HepG2 (cell line): Measurements from ENCODE around the gene UCN3. TPM values are rescaled to one million over a fixed set of nuclear protein-coding genes. Genes with fewer than 3 reads are reported as not detected.

Experiments used
- AHR ChIP-seq: IDR thresholded peaks from 2 replicates; pipeline ENCODE4 v1.6.1; 2018; ENCODE audit warnings: missing genetic modification reagents, missing compliant biosample characterization
- CC2D1A ChIP-seq: sonication (generic); formaldehyde crosslinking; IDR thresholded peaks from 2 replicates; pipeline ENCODE4 v1.8.1; 2023; ENCODE audit warnings: mild to moderate bottlenecking, missing genetic modification reagents
- GATAD2A ChIP-seq: IDR thresholded peaks from 2 replicates; pipeline ENCODE4 v1.6.1; 2016
- HNRNPUL1 ChIP-seq: fragments of 200-400 bp; formaldehyde crosslinking; IDR thresholded peaks from 2 replicates; pipeline ENCODE4 v1.6.1; 2017; ENCODE audit warnings: low read depth, mild to moderate bottlenecking, low read length, moderate library complexity
- HOXA5 ChIP-seq: sonication (generic); formaldehyde crosslinking; IDR thresholded peaks from 2 replicates; pipeline ENCODE4 v1.4.0; 2020; ENCODE audit warnings: missing genetic modification reagents
- JDP2 ChIP-seq: sonication (generic); formaldehyde crosslinking; IDR thresholded peaks from 2 replicates; pipeline ENCODE4 v1.8.1; 2022; ENCODE audit warnings: missing genetic modification reagents, borderline replicate concordance
- KLF13 ChIP-seq: sonication (generic); formaldehyde crosslinking; IDR thresholded peaks from 2 replicates; pipeline ENCODE4 v1.4.0; 2020; ENCODE audit warnings: mild to moderate bottlenecking, missing genetic modification reagents
- MED8 ChIP-seq: sonication (generic); formaldehyde crosslinking; IDR thresholded peaks from 2 replicates; pipeline ENCODE4 v1.8.1; 2023; ENCODE audit warnings: mild to moderate bottlenecking, missing genetic modification reagents; ENCODE audit not compliant: insufficient replicate concordance
- MTA1 ChIP-seq: sonication (generic); formaldehyde crosslinking; IDR thresholded peaks from 2 replicates; pipeline ENCODE4 v1.4.0; 2020; ENCODE audit warnings: missing genetic modification reagents, mild to moderate bottlenecking, borderline replicate concordance
- MXD4 ChIP-seq: IDR thresholded peaks from 2 replicates; pipeline ENCODE4 v1.6.1; 2016; ENCODE audit warnings: mild to moderate bottlenecking, missing biosample characterization, missing genetic modification reagents
- PCBP1 ChIP-seq: fragments of 200-400 bp; formaldehyde crosslinking; IDR thresholded peaks from 2 replicates; pipeline ENCODE4 v1.6.1; 2017; ENCODE audit warnings: mild to moderate bottlenecking, low read depth, low read length, borderline replicate concordance
- PRPF4 ChIP-seq: fragments of 200-400 bp; formaldehyde crosslinking; IDR thresholded peaks from 2 replicates; pipeline ENCODE4 v1.6.1; 2016; ENCODE audit warnings: low read length, low read depth; ENCODE audit not compliant: poor library complexity, severe bottlenecking
- SALL1 ChIP-seq: sonication (generic); formaldehyde crosslinking; IDR thresholded peaks from 2 replicates; pipeline ENCODE4 v1.8.0; 2022; ENCODE audit warnings: mild to moderate bottlenecking, missing genetic modification reagents
- SMARCE1 ChIP-seq: fragments of 450-650 bp; IDR thresholded peaks from 2 replicates; pipeline ENCODE4 v1.6.1; 2017; ENCODE audit warnings: borderline replicate concordance
- SNAI1 ChIP-seq: sonication (generic); formaldehyde crosslinking; IDR thresholded peaks from 2 replicates; pipeline ENCODE4 v1.5.0; 2020; ENCODE audit warnings: mild to moderate bottlenecking, missing genetic modification reagents, borderline replicate concordance
- SP1 ChIP-seq, 2 experiments: fragments of 450-650 bp in 1 of 2; sonication (generic) in 1 of 2; formaldehyde crosslinking in 1 of 2; IDR thresholded peaks; 2 replicates each; pipeline versions ENCODE4 v1.4.0 to v1.6.1; 2016 to 2020; ENCODE audit warnings: missing genetic modification reagents in 1 of 2
- SP140L ChIP-seq: sonication (generic); formaldehyde crosslinking; IDR thresholded peaks from 2 replicates; pipeline ENCODE4 v1.4.0; 2020; ENCODE audit warnings: missing genetic modification reagents, borderline replicate concordance
- ZBTB7B ChIP-seq: sonication (generic); formaldehyde crosslinking; IDR thresholded peaks from 2 replicates; pipeline ENCODE4 v1.4.0; 2020; ENCODE audit warnings: missing genetic modification reagents
- ZMAT3 ChIP-seq: sonication (generic); formaldehyde crosslinking; conservative IDR thresholded peaks from 2 replicates; pipeline ENCODE4 v1.7.0; 2021; ENCODE audit warnings: missing genetic modification reagents
- ZNF350 ChIP-seq: sonication (generic); formaldehyde crosslinking; IDR thresholded peaks from 2 replicates; pipeline ENCODE4 v1.4.0; 2020; ENCODE audit warnings: mild to moderate bottlenecking, low read depth, missing genetic modification reagents, borderline replicate concordance
- ZNF777 ChIP-seq: sonication (generic); formaldehyde crosslinking; IDR thresholded peaks from 2 replicates; pipeline ENCODE4 v1.4.0; 2020; ENCODE audit warnings: missing genetic modification reagents
- ZNF788 ChIP-seq: sonication (generic); formaldehyde crosslinking; IDR thresholded peaks from 2 replicates; pipeline ENCODE4 v1.5.0; 2020; ENCODE audit warnings: mild to moderate bottlenecking, missing genetic modification reagents, borderline replicate concordance
- polyA plus RNA-seq, 8 experiments: library from polyadenylated mRNA; depleted of rRNA in 3 of 8; stranded (reverse) in 7 of 8; unstranded in 1 of 8; fragments of >200 nt; fragmentation: Illumina TruSeq in 4 of 8; extraction: Trizol in 4 of 8; gene quantifications; 2 replicates each; pipeline versions ENCODE4 v1.2.1 to v1.2.3, GENCODE V29; 2011 to 2016; ENCODE audit warnings: low read depth in 4 of 8, missing spikeins in 1 of 8, mixed read lengths in 1 of 8; ENCODE audit not compliant: insufficient read depth in 1 of 8
- total RNA-seq, 5 experiments: library from RNA; depleted of rRNA; stranded (reverse); fragments of >200 nt; fragmentation: Illumina TruSeq; extraction: Trizol; gene quantifications; 2 replicates each; pipeline ENCODE4 v1.2.3, GENCODE V29; 2016; ENCODE audit warnings: low read depth in 1 of 5
- TF ChIP-seq, protein P1 (sequence below): sonication (generic); formaldehyde crosslinking; IDR thresholded peaks from 2 replicates; pipeline ENCODE4 v1.4.0; 2020; ENCODE audit warnings: missing genetic modification reagents, borderline replicate concordance
- TF ChIP-seq, protein P2 (sequence below): sonication (generic); formaldehyde crosslinking; IDR thresholded peaks from 2 replicates; pipeline ENCODE4 v1.8.0; 2022; ENCODE audit warnings: mild to moderate bottlenecking, missing genetic modification reagents, moderate library complexity
- TF ChIP-seq, protein P3 (sequence below): sonication (generic); formaldehyde crosslinking; IDR thresholded peaks from 2 replicates; pipeline ENCODE4 v1.5.0; 2020; ENCODE audit warnings: missing genetic modification reagents

The UCN3 gene
- total and polyA plus RNA-seq, 2 of the 13 experiments (the other 11 are each of a cell fraction or from before 2014, with no cell fraction given): not detected

DNA sequence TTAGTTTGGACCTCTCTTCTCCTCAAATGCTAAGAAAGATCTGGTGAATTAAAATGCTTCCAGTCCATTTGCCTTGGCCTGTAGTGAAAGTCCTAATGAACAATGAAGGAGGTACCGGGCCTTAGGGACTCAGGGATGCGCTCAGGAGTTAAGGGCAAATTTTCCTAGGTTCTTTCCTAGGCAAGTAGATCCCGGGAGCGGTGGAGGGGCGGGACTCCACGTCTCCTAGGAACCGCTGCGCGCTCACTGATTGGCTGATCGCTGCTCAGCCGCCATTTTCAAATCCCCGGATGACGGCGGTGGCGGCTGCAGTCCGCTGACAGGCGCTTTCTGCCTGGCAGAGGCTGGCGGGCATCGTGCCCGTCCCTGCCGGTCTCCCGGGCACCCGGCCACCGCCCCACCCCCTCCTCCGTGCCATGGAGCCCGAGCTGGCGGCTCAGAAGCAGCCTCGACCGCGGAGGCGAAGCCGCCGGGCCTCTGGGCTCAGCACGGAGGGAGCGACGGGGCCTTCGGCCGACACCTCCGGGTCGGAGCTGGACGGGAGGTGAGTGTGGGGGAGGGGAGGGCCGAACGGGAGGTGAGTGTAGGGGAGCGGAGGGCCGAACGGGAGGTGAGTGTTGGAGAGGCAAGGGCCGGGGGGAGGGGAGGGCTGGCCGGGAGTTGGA, 47.6 kb downstream of the UCN3 start, which contains the start of gene NET1 (continued):
- TF ChIP-seq KLF13 (CRISPR knock-in tag): 0 out of 2 replicates have a peak, but pooled peaks have one; percentile 35
- TF ChIP-seq MXD4 (CRISPR knock-in tag): peak; percentile 89
- TF ChIP-seq HNRNPUL1: no peak
- 0 out of 2 replicates have a peak, but pooled peaks have one; percentile 30 for TF ChIP-seq PCBP1
- no peak for TF ChIP-seq PRPF4
- no peak for TF ChIP-seq JDP2 (CRISPR knock-in tag)
- peak; percentile 54; the same call in 1 of the 2 replicates for TF ChIP-seq SALL1
- TF ChIP-seq SP1 (IDR thresholded peaks at IDR 0.05): no peak
- no peak for TF ChIP-seq SP1 (CRISPR knock-in tag; IDR thresholded peaks at IDR 0.05)
- TF ChIP-seq SMARCE1: no peak
- no peak for TF ChIP-seq ZNF788 (CRISPR knock-in tag)
- TF ChIP-seq ZMAT3 (CRISPR knock-in tag): 0 out of 2 replicates have a peak, but pooled peaks have one; percentile 44
- 0 out of 2 replicates have a peak, but pooled peaks have one; percentile 61 for TF ChIP-seq HOXA5 (CRISPR knock-in tag)
- peak; percentile 51; the same call in 1 of the 2 replicates for TF ChIP-seq ZNF350 (CRISPR knock-in tag)
- TF ChIP-seq, protein P1, sequence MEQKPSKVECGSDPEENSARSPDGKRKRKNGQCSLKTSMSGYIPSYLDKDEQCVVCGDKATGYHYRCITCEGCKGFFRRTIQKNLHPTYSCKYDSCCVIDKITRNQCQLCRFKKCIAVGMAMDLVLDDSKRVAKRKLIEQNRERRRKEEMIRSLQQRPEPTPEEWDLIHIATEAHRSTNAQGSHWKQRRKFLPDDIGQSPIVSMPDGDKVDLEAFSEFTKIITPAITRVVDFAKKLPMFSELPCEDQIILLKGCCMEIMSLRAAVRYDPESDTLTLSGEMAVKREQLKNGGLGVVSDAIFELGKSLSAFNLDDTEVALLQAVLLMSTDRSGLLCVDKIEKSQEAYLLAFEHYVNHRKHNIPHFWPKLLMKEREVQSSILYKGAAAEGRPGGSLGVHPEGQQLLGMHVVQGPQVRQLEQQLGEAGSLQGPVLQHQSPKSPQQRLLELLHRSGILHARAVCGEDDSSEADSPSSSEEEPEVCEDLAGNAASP: no peak
- TF ChIP-seq, protein P2, sequence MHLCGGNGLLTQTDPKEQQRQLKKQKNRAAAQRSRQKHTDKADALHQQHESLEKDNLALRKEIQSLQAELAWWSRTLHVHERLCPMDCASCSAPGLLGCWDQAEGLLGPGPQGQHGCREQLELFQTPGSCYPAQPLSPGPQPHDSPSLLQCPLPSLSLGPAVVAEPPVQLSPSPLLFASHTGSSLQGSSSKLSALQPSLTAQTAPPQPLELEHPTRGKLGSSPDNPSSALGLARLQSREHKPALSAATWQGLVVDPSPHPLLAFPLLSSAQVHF (CRISPR knock-in tag): no peak; the same call in 1 of the 2 replicates
- TF ChIP-seq SNAI1: no peak
- TF ChIP-seq SP140L (CRISPR knock-in tag): no peak
- TF ChIP-seq, protein P3, sequence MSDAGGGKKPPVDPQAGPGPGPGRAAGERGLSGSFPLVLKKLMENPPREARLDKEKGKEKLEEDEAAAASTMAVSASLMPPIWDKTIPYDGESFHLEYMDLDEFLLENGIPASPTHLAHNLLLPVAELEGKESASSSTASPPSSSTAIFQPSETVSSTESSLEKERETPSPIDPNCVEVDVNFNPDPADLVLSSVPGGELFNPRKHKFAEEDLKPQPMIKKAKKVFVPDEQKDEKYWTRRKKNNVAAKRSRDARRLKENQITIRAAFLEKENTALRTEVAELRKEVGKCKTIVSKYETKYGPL (CRISPR knock-in tag): no peak
- TF ChIP-seq CC2D1A (CRISPR knock-in tag): no peak
- TF ChIP-seq MED8 (CRISPR knock-in tag): no peak
- TF ChIP-seq MTA1 (CRISPR knock-in tag): 0 out of 2 replicates have a peak, but pooled peaks have one; percentile 35
- no peak for TF ChIP-seq GATAD2A (CRISPR knock-in tag)
- TF ChIP-seq ZNF777 (CRISPR knock-in tag): peak; percentile 45; the same call in 1 of the 2 replicates
- no peak for TF ChIP-seq AHR (CRISPR knock-in tag)
- TF ChIP-seq ZBTB7B (CRISPR knock-in tag): no peak
